PFSK-1 (cell line): ENCODE measurements around the gene HEBP1.

Source experiments
- FOXP2 ChIP-seq: optimal IDR thresholded peaks from 2 replicates; pipeline ENCODE3; 2011; ENCODE audit warnings: borderline replicate concordance, control low read depth, inconsistent platforms; ENCODE audit not compliant: insufficient read depth; ENCODE audit errors: extremely low read length, extremely low read depth
- POLR2AphosphoS5 ChIP-seq: IDR thresholded peaks from 2 replicates; pipeline ENCODE4 v1.6.1; 2012; ENCODE audit warnings: low read depth, mild to moderate bottlenecking, control low read depth, low read length, moderate library complexity
- SIN3A ChIP-seq: IDR thresholded peaks from 2 replicates; pipeline ENCODE4 v1.6.1; 2012; ENCODE audit warnings: mild to moderate bottlenecking, low read length, moderate library complexity, borderline replicate concordance; ENCODE audit not compliant: insufficient read depth
- TAF1 ChIP-seq: IDR thresholded peaks from 2 replicates; pipeline ENCODE4 v1.6.1; 2012; ENCODE audit warnings: low read length, control low read depth, borderline replicate concordance; ENCODE audit not compliant: insufficient read depth
- TF ChIP-seq, protein P1 (sequence below), 2 experiments: IDR thresholded peaks; 2 replicates each; pipeline versions ENCODE4 v1.6.1 to v1.8.0; 2011 to 2012; ENCODE audit warnings: low read depth in 2 of 2, low read length in 2 of 2, control low read depth in 1 of 2, inconsistent platforms in 1 of 2, mild to moderate bottlenecking in 1 of 2, moderate library complexity in 1 of 2; ENCODE audit not compliant: insufficient read depth in 1 of 2

The HEBP1 gene

DNA sequence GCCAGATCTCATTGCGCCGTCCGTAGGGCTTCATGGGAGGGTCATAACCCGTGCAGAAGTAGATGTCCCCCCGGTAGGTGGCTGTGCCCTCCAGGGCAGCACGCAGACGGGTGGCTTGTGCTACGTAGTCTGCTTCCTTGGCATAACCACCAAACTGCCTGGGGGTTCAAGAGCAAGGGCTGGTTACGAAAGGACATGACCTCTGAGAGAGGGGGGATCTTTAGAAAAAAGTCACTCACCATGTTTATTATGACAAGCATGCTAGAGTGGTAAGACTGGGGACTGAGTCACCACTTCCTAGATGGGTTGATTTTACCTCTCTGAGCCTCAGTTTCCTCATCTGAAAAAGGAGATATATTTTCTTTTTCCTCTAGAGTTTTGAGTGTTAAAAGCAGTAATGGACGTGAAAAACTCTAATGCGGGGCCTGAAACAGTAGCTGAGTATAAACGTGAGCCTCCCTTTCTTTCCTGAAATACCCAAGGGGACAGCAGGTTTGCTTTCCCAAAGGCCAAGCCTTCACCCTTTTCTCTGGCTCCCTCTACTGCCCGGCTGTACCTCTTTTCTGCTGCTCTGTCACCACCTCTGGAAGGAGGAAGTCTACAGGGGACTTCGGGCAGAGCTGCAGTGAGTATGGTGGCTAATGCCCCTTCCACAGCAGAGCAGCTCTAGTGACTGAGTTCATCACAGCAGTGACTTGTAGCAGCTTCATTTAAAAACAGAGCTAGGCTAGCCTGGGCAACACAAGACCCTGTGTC lies 24.6 kb downstream of the HEBP1 start:
- TF ChIP-seq FOXP2 (no peak), TAF1 (no peak), POLR2AphosphoS5 (no peak), SIN3A (no peak)
- TF ChIP-seq, protein P1, sequence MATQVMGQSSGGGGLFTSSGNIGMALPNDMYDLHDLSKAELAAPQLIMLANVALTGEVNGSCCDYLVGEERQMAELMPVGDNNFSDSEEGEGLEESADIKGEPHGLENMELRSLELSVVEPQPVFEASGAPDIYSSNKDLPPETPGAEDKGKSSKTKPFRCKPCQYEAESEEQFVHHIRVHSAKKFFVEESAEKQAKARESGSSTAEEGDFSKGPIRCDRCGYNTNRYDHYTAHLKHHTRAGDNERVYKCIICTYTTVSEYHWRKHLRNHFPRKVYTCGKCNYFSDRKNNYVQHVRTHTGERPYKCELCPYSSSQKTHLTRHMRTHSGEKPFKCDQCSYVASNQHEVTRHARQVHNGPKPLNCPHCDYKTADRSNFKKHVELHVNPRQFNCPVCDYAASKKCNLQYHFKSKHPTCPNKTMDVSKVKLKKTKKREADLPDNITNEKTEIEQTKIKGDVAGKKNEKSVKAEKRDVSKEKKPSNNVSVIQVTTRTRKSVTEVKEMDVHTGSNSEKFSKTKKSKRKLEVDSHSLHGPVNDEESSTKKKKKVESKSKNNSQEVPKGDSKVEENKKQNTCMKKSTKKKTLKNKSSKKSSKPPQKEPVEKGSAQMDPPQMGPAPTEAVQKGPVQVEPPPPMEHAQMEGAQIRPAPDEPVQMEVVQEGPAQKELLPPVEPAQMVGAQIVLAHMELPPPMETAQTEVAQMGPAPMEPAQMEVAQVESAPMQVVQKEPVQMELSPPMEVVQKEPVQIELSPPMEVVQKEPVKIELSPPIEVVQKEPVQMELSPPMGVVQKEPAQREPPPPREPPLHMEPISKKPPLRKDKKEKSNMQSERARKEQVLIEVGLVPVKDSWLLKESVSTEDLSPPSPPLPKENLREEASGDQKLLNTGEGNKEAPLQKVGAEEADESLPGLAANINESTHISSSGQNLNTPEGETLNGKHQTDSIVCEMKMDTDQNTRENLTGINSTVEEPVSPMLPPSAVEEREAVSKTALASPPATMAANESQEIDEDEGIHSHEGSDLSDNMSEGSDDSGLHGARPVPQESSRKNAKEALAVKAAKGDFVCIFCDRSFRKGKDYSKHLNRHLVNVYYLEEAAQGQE (IDR thresholded peaks at IDR 0.05; ENCODE audit: insufficient read depth in 1 of 2, low read depth in 2 of 2, low read length in 2 of 2): no peak

DNA sequence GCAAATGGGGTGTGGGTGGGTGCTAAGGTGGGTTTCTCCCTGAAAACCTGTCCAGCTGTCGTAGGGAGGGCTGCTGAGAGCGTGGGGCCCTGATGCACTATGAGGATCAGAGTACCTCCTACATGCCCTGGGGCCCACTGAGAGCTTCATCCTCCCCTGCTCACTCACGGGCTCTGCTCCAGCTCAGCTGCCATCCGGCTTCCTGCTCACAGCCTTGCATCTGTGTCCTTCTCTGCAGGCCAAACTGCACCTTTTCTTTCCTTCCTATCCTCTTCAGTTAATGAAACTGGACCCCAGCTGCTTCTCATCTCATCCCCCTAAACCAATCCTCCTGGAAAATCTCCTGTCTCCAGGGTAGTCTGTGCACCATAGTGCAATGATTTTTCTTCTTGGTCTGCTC lies 25.9 kb downstream of the HEBP1 start:
- TF ChIP-seq FOXP2 (no peak), TAF1 (no peak), POLR2AphosphoS5 (no peak), SIN3A (no peak)
- TF ChIP-seq, protein P1 (IDR thresholded peaks at IDR 0.05; ENCODE audit: insufficient read depth in 1 of 2, low read depth in 2 of 2, low read length in 2 of 2): no peak

DNA sequence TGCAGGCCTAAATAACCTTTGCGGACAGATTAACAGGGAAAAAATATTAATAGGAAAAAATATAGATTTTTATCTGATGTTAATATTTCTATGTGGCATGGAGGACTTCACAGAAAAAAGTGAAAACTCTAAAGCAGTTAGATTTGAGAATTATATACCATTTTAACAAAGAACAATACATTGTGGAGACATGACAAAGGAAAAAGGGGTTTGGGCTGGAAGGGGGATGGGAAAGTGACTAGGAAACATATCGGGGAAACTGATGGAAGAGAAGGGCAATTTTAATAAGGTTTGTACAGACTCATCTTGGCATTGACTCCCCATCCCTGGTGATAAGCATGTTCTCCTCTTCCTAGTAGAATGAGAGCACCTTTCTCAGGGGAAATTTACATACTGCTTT lies 27.0 kb downstream of the HEBP1 start:
- TF ChIP-seq FOXP2 (no peak), TAF1 (no peak), SIN3A (no peak), POLR2AphosphoS5 (no peak)
- TF ChIP-seq, protein P1 (IDR thresholded peaks at IDR 0.05; ENCODE audit: insufficient read depth in 1 of 2, low read depth in 2 of 2, low read length in 2 of 2): no peak

DNA sequence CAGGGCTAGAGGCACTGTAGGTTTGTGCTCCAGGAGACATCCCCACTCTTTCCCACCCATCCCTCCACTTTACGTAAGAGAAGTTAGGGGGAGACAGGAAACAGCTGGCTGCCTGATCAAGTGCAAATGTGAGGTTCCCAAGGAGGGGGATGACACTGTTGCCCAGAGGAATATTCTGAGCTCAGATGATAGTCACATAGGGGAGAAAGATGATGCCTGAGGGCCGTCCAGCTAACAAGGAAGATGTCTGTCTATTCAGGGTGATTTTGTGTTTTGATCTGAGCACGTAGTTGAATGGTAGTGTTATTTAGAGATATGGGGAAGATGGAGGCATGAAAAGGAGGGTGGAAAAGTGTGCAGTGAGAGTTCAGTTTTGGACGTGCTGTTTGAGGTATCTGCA lies 34.2 kb downstream of the HEBP1 start:
- TF ChIP-seq SIN3A (no peak), TAF1 (no peak), FOXP2 (no peak), POLR2AphosphoS5 (no peak)
- TF ChIP-seq, protein P1 (IDR thresholded peaks at IDR 0.05; ENCODE audit: insufficient read depth in 1 of 2, low read depth in 2 of 2, low read length in 2 of 2): no peak
